Measurements from ENCODE around the gene STK32C.
"Not testable (repeated sequence)": the region's sequence is repeated elsewhere in the genome, so short reads cannot be mapped to it uniquely, and the experiment has no call there.

Gene STK32C

GRCh38 chr10:132317477-132317876 is 9.7 kb upstream of the STK32C start:
- not testable (repeated sequence) for DNase-seq (ENCODE audit: low spot score)

GRCh38 chr10:132316133-132316532 is 8.4 kb upstream of the STK32C start:
- no peak for DNase-seq (ENCODE audit: low spot score)

GRCh38 chr10:132314881-132315280 is 7.1 kb upstream of the STK32C start:
- DNase-seq (ENCODE audit: low spot score): not testable (repeated sequence)

GRCh38 chr10:132314336-132314735 is 6.6 kb upstream of the STK32C start:
- DNase-seq (ENCODE audit: low spot score): no peak

GRCh38 chr10:132313865-132314264 is 6.1 kb upstream of the STK32C start:
- no peak for DNase-seq (ENCODE audit: low spot score)

- no peak for DNase-seq (ENCODE audit: low spot score)
Observed at GRCh38 chr10:132313305-132313704, 5.6 kb upstream of the STK32C start.

GRCh38 chr10:132311338-132311939 is 3.7 kb upstream of the STK32C start:
- no peak for DNase-seq (ENCODE audit: low spot score)

GRCh38 chr10:132310701-132311337 is 3.1 kb upstream of the STK32C start:
- no peak for DNase-seq (ENCODE audit: low spot score)

- no peak for DNase-seq (ENCODE audit: low spot score)
Observed at GRCh38 chr10:132309879-132310591, 2.3 kb upstream of the STK32C start.

- DNase-seq (ENCODE audit: low spot score): no peak
Observed at GRCh38 chr10:132309471-132309865, 1.7 kb upstream of the STK32C start.

GRCh38 chr10:132308587-132309470 is 1.1 kb upstream of the STK32C start:
- DNase-seq (ENCODE audit: low spot score): no peak

- no peak for DNase-seq (ENCODE audit: low spot score)
Observed at GRCh38 chr10:132306864-132307751, 642 bp downstream of the STK32C start.

- no peak for DNase-seq (ENCODE audit: low spot score)
Observed at GRCh38 chr10:132306343-132306685, 1.4 kb downstream of the STK32C start.

- DNase-seq (ENCODE audit: low spot score): no peak
Observed at GRCh38 chr10:132305654-132306342, 2.0 kb downstream of the STK32C start.

GRCh38 chr10:132304756-132305509 is 2.8 kb downstream of the STK32C start:
- no peak for DNase-seq (ENCODE audit: low spot score)

- DNase-seq (ENCODE audit: low spot score): no peak
Observed at GRCh38 chr10:132303361-132304115, 4.2 kb downstream of the STK32C start.

- no peak for DNase-seq (ENCODE audit: low spot score)
Observed at GRCh38 chr10:132302421-132303310, 5.1 kb downstream of the STK32C start.

Data from LoVo (cell line).